GM12878 (cell line): ENCODE measurements around the gene FOXD1. TPM values are rescaled to one million over a fixed set of nuclear protein-coding genes. Genes with fewer than 3 reads are reported as not detected.

ENCODE experiments used
- ATAC-seq: fragments of 200-7000 bp; cut with Tn5 transposase; 3 replicates; pipeline ENCODE4 v1.9.1; 2020; ENCODE audit warnings: mild to moderate bottlenecking, moderate library complexity
- BruUV-seq: library from RNA; stranded (reverse); fragments of 400-500 nt; replicated peaks from 2 replicates; lab custom pipeline; 2021; lab: Mats Ljungman, UMichigan
- CTCF ChIA-PET: fragments of 300-600 bp; sonication (Branson Sonifier 250); formaldehyde crosslinking; extraction: SDS; loops from one replicate; lab custom pipeline; 2021; ENCODE audit warnings: inconsistent platforms; lab: Yijun Ruan, JAX
- POLR2A ChIA-PET: fragments of 350-600 bp; formaldehyde crosslinking; extraction: SDS; loops from one replicate; lab custom pipeline; 2021; ENCODE audit warnings: inconsistent platforms; lab: Charles Lee
- RAD21 ChIA-PET: fragments of 300-600 bp; sonication (Branson Sonifier 250); formaldehyde crosslinking; loops from one replicate; lab custom pipeline; 2023; ENCODE audit warnings: antibody characterized with exemption; ENCODE audit not compliant: unreplicated experiment; lab: Charles Lee
- SMC1A ChIA-PET: fragments of 300-600 bp; sonication (Branson Sonifier 250); formaldehyde crosslinking; loops from one replicate; lab custom pipeline; 2023; ENCODE audit not compliant: unreplicated experiment, uncharacterized antibody; lab: Charles Lee
- DNase-seq: peaks from one replicate; pipeline ENCODE4 v3.0.0-alpha.2; 2011; ENCODE audit warnings: low read depth, low spot score
- FAIRE-seq: peaks from 3 replicates; lab custom pipeline; 2011; peaks lifted over from hg19 to GRCh38; lab: Jason Lieb, UNC
- H2AFZ ChIP-seq: 2 replicates; pipeline ENCODE4 v1.6.0; 2011; ENCODE audit warnings: low read depth, low read length, control low read depth; ENCODE audit not compliant: control insufficient read depth
- H3K27ac ChIP-seq: 2 replicates; pipeline ENCODE4 v1.5.1; 2011; ENCODE audit warnings: control low read depth; ENCODE audit not compliant: control insufficient read depth, insufficient read depth
- H3K27me3 ChIP-seq, 2 experiments: replicated peaks in 1 of 2; 2 replicates each; pipeline versions ENCODE4 v1.6.0 to v1.6.1; 2011; ENCODE audit warnings: low read length in 1 of 2; ENCODE audit not compliant: control insufficient read depth in 2 of 2, insufficient read depth in 2 of 2
- H3K36me3 ChIP-seq, 2 experiments: 2 replicates each; pipeline ENCODE4 v1.5.1; 2011; ENCODE audit warnings: low read length in 1 of 2; ENCODE audit not compliant: control insufficient read depth in 2 of 2, insufficient read depth in 2 of 2
- H3K4me1 ChIP-seq: 2 replicates; pipeline ENCODE4 v1.6.1; 2011; ENCODE audit warnings: mild to moderate bottlenecking, low read length, moderate library complexity, mixed read lengths; ENCODE audit not compliant: control insufficient read depth, insufficient read depth
- H3K4me2 ChIP-seq: 2 replicates; pipeline ENCODE4 v1.6.0; 2011; ENCODE audit warnings: control low read depth; ENCODE audit not compliant: control insufficient read depth, insufficient read depth
- H3K4me3 ChIP-seq: fragments of 200-600 bp; sonication (generic); 2 replicates; pipeline ENCODE4 v1.5.1; 2016
- H3K79me2 ChIP-seq: 2 replicates; pipeline ENCODE4 v1.6.0; 2011; ENCODE audit warnings: low read length; ENCODE audit not compliant: control insufficient read depth, insufficient read depth
- H3K9ac ChIP-seq: 2 replicates; pipeline ENCODE4 v1.8.0; 2011; ENCODE audit warnings: low read length, control low read depth, mixed read lengths; ENCODE audit not compliant: control insufficient read depth, insufficient read depth
- H3K9me3 ChIP-seq: replicated peaks from 3 replicates; pipeline ENCODE4 v1.5.1; 2011; ENCODE audit warnings: mild to moderate bottlenecking, low read length; ENCODE audit not compliant: control insufficient read depth, insufficient read depth
- H4K20me1 ChIP-seq: 2 replicates; pipeline ENCODE4 v1.6.0; 2011; ENCODE audit not compliant: control insufficient read depth, insufficient read depth
- ATF7 ChIP-seq: fragments of 450-650 bp; IDR thresholded peaks from 2 replicates; pipeline ENCODE4 v1.6.1; 2016; ENCODE audit warnings: low read depth, mild to moderate bottlenecking
- BRCA1 ChIP-seq: IDR thresholded peaks from 2 replicates; pipeline ENCODE4 v1.6.1; 2011; ENCODE audit warnings: low read depth, low read length, improper control_type of control experiment
- CBX3 ChIP-seq: fragments of 200-600 bp; sonication (generic); IDR thresholded peaks from 2 replicates; pipeline ENCODE4 v1.6.1; 2016; ENCODE audit warnings: low read depth, borderline replicate concordance
- CEBPB ChIP-seq, 2 experiments: fragments of 150-350 bp in 1 of 2; IDR thresholded peaks; 2 replicates each; pipeline ENCODE4 v1.6.1; 2012 to 2014; ENCODE audit warnings: low read depth in 2 of 2, low read length in 2 of 2, borderline replicate concordance in 1 of 2, inconsistent platforms in 1 of 2
- CREM ChIP-seq: IDR thresholded peaks from 2 replicates; pipeline ENCODE4 v1.6.1; 2014; ENCODE audit warnings: antibody characterized with exemption, low read depth
- JUND ChIP-seq: IDR thresholded peaks from 2 replicates; pipeline ENCODE4 v1.6.1; 2012; ENCODE audit warnings: low read depth, mild to moderate bottlenecking, low read length, improper control_type of control experiment, moderate library complexity
- NFIC ChIP-seq: IDR thresholded peaks from 2 replicates; pipeline ENCODE4 v1.6.1; 2012; ENCODE audit warnings: low read depth, mild to moderate bottlenecking, inconsistent platforms, low read length, moderate library complexity
- YBX1 ChIP-seq: fragments of 450-650 bp; IDR thresholded peaks from 2 replicates; pipeline ENCODE4 v1.6.1; 2016; ENCODE audit warnings: antibody characterized with exemption
- ZZZ3 ChIP-seq: IDR thresholded peaks from 2 replicates; pipeline ENCODE4 v1.6.1; 2011; ENCODE audit warnings: low read depth; ENCODE audit not compliant: control insufficient read depth, insufficient read length
- WGBS: methylation state at CpG from one replicate; pipeline ENCODE4 v1.1.6; 2016; ENCODE audit warnings: low lambda C conversion rate; ENCODE audit not compliant: insufficient replicate concordance, insufficient coverage; ENCODE audit errors: missing lambda C conversion rate; 5-methylcytosine and 5-hydroxymethylcytosine counted together
- in situ Hi-C: fragments of 300-500 bp; cut with MboI; formaldehyde crosslinking; loops from 9 replicates; pipeline ENCODE4 v1.14.3; 2018; ENCODE audit warnings: mixed read lengths
- intact Hi-C: fragments of 100-400 bp; cut with micrococcal nuclease; formaldehyde crosslinking; loops from one replicate; pipeline ENCODE4 v1.14.2; 2022; ENCODE audit not compliant: unreplicated experiment
- polyA plus RNA-seq, 11 experiments: library from polyadenylated mRNA; depleted of rRNA in 4 of 11; unstranded in 6 of 11; stranded (reverse) in 5 of 11; fragments of >200 nt; fragmentation: Nextera tagmentation in 4 of 11; fragmentation: Illumina TruSeq in 1 of 11; extraction: Ambion mirVana in 4 of 11; extraction: Trizol in 1 of 11; gene quantifications; 1 replicate in 1 of 11; 2 replicates in 10 of 11; pipeline versions ENCODE4 v1.2.1 to v1.2.3, GENCODE V29; 2011 to 2016; ENCODE audit warnings: inconsistent platforms in 2 of 11, missing spikeins in 2 of 11, low read depth in 1 of 11
- total RNA-seq, 4 experiments: library from RNA; depleted of rRNA in 3 of 4; stranded (reverse); fragments of >200 nt in 3 of 4; fragmentation: Illumina TruSeq in 1 of 4; extraction: Trizol in 1 of 4; gene quantifications; 2 replicates each; pipeline versions ENCODE4 v1.2.1 to v1.2.3, GENCODE V29; 2013 to 2021
- TF ChIP-seq, protein P1 (sequence below): IDR thresholded peaks from 2 replicates; pipeline ENCODE4 v1.6.1; 2012; ENCODE audit warnings: low read depth, low read length, improper control_type of control experiment
- TF ChIP-seq, protein P2 (sequence below): fragments of 450-650 bp; IDR thresholded peaks from 2 replicates; pipeline ENCODE4 v1.6.1; 2014; ENCODE audit warnings: mild to moderate bottlenecking

The FOXD1 gene
- total and polyA plus RNA-seq, 10 of the 15 experiments (the other 5 are each of a cell fraction or from before 2014, with no cell fraction given), result not detected

- SMC1A ChIA-PET, result no interaction called here
- Histone ChIP-seq H3K79me2 (no peaks in the 10 kb centered on the region), H2AFZ (no peak overlapping the region), H3K4me2 (no peak overlapping the region), H3K27me3 (peaks cover 17 to 30% of the 10 kb centered on the region in 2 experiments), H3K9ac (no peak overlapping the region), H3K4me1 (no peaks in the 10 kb centered on the region), H3K27ac (no peak overlapping the region), H3K36me3 (no peaks in the 10 kb centered on the region), H4K20me1 (no peaks in the 10 kb centered on the region), H3K4me3 (no peak overlapping the region), H3K9me3 (no peaks in the 10 kb centered on the region)
- TF ChIP-seq BRCA1, result no peak
- no peak for TF ChIP-seq CREM
- no peak for TF ChIP-seq NFIC
- TF ChIP-seq YBX1, result no peak
- TF ChIP-seq ATF7, result no peak
- TF ChIP-seq, protein P1, sequence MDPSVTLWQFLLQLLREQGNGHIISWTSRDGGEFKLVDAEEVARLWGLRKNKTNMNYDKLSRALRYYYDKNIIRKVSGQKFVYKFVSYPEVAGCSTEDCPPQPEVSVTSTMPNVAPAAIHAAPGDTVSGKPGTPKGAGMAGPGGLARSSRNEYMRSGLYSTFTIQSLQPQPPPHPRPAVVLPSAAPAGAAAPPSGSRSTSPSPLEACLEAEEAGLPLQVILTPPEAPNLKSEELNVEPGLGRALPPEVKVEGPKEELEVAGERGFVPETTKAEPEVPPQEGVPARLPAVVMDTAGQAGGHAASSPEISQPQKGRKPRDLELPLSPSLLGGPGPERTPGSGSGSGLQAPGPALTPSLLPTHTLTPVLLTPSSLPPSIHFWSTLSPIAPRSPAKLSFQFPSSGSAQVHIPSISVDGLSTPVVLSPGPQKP, result no peak
- TF ChIP-seq, protein P2, sequence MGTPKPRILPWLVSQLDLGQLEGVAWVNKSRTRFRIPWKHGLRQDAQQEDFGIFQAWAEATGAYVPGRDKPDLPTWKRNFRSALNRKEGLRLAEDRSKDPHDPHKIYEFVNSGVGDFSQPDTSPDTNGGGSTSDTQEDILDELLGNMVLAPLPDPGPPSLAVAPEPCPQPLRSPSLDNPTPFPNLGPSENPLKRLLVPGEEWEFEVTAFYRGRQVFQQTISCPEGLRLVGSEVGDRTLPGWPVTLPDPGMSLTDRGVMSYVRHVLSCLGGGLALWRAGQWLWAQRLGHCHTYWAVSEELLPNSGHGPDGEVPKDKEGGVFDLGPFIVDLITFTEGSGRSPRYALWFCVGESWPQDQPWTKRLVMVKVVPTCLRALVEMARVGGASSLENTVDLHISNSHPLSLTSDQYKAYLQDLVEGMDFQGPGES, result no peak
- no peak for TF ChIP-seq CEBPB (IDR thresholded peaks at IDR 0.05; ENCODE audit: borderline replicate concordance in 1 of 2, low read depth in 2 of 2, low read length in 2 of 2)
- TF ChIP-seq JUND, result no peak
- TF ChIP-seq CBX3, result no peak
- no peak for TF ChIP-seq ZZZ3
- WGBS, result under 1% methylated on average over 5 of the region's 5 CpGs
- CTCF ChIA-PET, result no interaction called here
- RAD21 ChIA-PET, result no interaction called here
- FAIRE-seq (no peak), DNase-seq (no peak), ATAC-seq (no peak)
- no TSS peak for BruUV-seq
- in situ Hi-C loops (no loop called here), intact Hi-C loops (no loop called here)
- POLR2A ChIA-PET, result no interaction called here
These were observed 9.7 kb downstream of the FOXD1 start for GRCh38 chr5:73438645-73439470.
